T-helper 2 cell treated with Interferon-gamma antibody and Interleukin-4, amounts not matched to agents 5 μg/mL and 100 μg/mL, for 36 hours (primary cell): ENCODE results near the gene ARMC9.

ENCODE experiments used
- DNase-seq: peaks from one replicate; pipeline ENCODE4 v3.0.0; 2021; ENCODE audit warnings: low spot score
- H3K27ac Mint-ChIP-seq: one replicate; pipeline ENCODE4 v1.8.0; 2021; ENCODE audit warnings: mild to moderate bottlenecking, mixed read lengths
- H3K27me3 Mint-ChIP-seq: one replicate; pipeline ENCODE4 v1.8.0; 2021; ENCODE audit warnings: low read depth, mixed read lengths
- H3K36me3 Mint-ChIP-seq: one replicate; pipeline ENCODE4 v1.8.0; 2021; ENCODE audit warnings: low read depth, mixed read lengths
- H3K4me1 Mint-ChIP-seq: one replicate; pipeline ENCODE4 v1.8.0; 2021; ENCODE audit warnings: low read depth, mixed read lengths
- H3K4me3 Mint-ChIP-seq: one replicate; pipeline ENCODE4 v1.8.0; 2022; ENCODE audit warnings: mild to moderate bottlenecking, moderate library complexity, mixed read lengths
- H3K9me3 Mint-ChIP-seq: one replicate; pipeline ENCODE4 v1.8.0; 2021; ENCODE audit warnings: mixed read lengths

The ARMC9 gene

GRCh38 chr2:231287696-231288095 lies 89.3 kb downstream of the ARMC9 start:
- peaks cover 4% of the 10 kb centered on the region for H3K27me3 Mint-ChIP-seq
- H3K9me3 Mint-ChIP-seq = no peaks in the 10 kb centered on the region
- no peak overlapping the region for H3K27ac Mint-ChIP-seq
- H3K36me3 Mint-ChIP-seq = no peaks in the 10 kb centered on the region
- H3K4me3 Mint-ChIP-seq = no peak overlapping the region
- no peak for DNase-seq
- H3K4me1 Mint-ChIP-seq = no peaks in the 10 kb centered on the region

DNA sequence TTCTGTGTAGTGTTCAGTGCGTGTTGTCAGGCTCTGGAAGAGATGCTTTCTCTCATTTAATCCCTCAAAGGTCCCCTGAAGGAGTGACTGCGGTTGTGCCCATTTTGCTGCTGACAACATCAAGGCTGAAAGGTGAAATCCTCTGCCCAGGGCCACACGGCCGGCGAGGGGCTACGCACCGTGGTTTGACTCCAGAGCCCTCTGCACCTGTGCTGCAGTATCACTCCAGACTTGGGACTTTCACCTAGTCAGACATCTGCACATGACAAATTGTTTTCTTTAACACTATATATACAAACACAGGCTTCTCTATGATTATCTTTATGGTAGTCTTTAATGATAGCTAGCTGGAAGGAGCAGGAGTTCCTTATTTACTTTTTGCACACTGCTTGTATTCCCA lies 90.2 kb downstream of the ARMC9 start:
- Mint-ChIP-seq H3K36me3 (no peaks in the 10 kb centered on the region), H3K4me3 (no peak overlapping the region), H3K27ac (no peak overlapping the region), H3K9me3 (no peaks in the 10 kb centered on the region), H3K27me3 (peaks cover 2% of the 10 kb centered on the region), H3K4me1 (no peaks in the 10 kb centered on the region)
- DNase-seq = no peak

DNA sequence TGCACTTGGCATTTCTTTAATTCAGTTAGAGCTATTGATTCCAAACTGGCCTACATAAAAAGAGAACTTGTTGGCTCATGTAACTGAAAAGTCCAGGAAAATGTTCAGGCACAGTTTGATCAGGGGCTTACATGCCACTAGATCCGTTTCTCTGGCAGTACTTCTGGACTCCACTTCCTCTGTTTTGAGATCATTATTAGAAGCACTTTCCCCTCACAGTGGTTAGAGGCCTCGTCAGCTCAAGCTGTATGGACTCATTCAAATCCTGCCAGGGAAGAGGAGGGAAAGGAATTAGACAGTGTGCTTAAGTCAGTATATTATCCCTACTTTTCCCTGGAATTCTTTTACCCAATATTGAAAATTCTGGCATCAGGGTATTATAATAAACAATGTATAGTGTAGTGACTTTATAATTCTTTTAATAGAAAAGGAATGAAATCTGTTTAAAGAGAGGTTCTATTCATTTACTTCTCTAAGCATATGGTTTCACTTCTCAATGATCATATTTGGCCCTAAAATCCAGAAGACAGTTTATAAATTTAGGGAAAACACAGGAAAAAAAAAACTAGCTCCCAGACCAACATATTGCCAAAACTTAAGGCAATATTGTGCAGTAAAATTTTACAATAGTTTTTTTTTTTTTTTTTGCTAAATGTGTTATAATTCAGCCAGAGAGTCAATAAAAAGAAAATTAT lies 92.0 kb downstream of the ARMC9 start:
- no peak overlapping the region for H3K27ac Mint-ChIP-seq
- H3K36me3 Mint-ChIP-seq = no peaks in the 10 kb centered on the region
- H3K27me3 Mint-ChIP-seq = peaks cover 6% of the 10 kb centered on the region
- no peak overlapping the region for H3K4me3 Mint-ChIP-seq
- H3K9me3 Mint-ChIP-seq = no peaks in the 10 kb centered on the region
- no peaks in the 10 kb centered on the region for H3K4me1 Mint-ChIP-seq
- no peak for DNase-seq

DNA sequence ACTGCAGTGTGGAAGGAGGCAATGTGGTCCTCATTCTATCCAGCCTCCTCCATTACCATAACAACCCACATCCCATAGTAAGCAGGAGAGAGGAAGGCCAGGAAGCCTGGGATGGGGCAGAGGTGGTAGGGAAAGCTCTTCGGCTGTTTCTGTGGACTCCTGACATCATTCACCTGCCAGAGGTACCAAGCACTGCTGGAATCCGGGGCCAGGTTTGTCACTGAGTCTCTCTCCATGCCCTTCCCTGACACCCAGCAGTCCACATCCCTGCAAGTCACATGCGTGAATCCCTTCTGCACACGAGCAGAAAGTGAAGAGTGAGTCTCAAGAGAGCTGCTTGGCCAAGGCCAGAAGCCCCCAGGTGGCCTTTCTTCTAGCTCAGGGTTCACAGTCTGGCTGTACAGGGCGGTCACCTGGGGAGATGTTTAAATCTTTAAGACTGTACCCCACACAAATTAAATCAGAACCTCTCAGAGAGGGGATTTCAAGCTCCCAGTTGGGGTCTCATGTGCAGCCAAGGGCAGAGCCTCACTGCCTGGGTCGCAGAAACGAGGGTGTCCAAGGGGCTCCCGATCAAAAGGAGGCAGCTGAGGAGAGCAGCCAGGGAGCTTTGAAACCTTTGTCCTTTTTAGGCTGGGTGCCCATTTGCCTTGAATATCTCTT lies 94.2 kb downstream of the ARMC9 start:
- DNase-seq = no peak
- no peaks in the 10 kb centered on the region for H3K36me3 Mint-ChIP-seq
- no peaks in the 10 kb centered on the region for H3K9me3 Mint-ChIP-seq
- no peak overlapping the region for H3K27ac Mint-ChIP-seq
- H3K4me1 Mint-ChIP-seq = no peaks in the 10 kb centered on the region
- peaks cover 9% of the 10 kb centered on the region for H3K27me3 Mint-ChIP-seq
- no peak overlapping the region for H3K4me3 Mint-ChIP-seq

DNA sequence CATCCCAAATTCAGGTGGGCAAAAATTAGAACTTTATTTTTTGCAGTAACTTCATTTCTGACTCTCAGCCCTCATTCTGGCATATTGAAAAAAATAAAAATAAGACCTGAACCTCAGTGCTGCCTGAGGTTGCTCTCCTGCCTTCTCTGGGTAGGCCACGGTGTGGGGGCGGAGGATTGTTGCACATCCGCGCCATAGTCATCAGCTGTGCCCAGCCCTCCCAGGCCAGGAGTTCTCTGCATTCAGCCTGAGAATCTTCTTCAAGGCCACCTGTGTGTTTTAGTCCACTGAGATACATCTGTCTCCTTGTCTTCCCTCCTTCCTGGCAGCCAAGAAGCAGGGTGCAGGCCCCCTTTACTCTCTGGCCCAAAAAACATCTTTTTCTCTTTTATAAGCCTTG lies 94.7 kb downstream of the ARMC9 start:
- Mint-ChIP-seq H3K27ac (no peak overlapping the region), H3K27me3 (peaks cover 9% of the 10 kb centered on the region), H3K9me3 (no peaks in the 10 kb centered on the region), H3K4me1 (no peaks in the 10 kb centered on the region), H3K36me3 (no peaks in the 10 kb centered on the region), H3K4me3 (no peak overlapping the region)
- DNase-seq = no peak

GRCh38 chr2:231294116-231294515 lies 95.7 kb downstream of the ARMC9 start:
- no peaks in the 10 kb centered on the region for H3K4me1 Mint-ChIP-seq
- H3K4me3 Mint-ChIP-seq = no peak overlapping the region
- peaks cover 9% of the 10 kb centered on the region for H3K27me3 Mint-ChIP-seq
- no peak overlapping the region for H3K27ac Mint-ChIP-seq
- H3K36me3 Mint-ChIP-seq = no peaks in the 10 kb centered on the region
- no peaks in the 10 kb centered on the region for H3K9me3 Mint-ChIP-seq
- no peak for DNase-seq

DNA sequence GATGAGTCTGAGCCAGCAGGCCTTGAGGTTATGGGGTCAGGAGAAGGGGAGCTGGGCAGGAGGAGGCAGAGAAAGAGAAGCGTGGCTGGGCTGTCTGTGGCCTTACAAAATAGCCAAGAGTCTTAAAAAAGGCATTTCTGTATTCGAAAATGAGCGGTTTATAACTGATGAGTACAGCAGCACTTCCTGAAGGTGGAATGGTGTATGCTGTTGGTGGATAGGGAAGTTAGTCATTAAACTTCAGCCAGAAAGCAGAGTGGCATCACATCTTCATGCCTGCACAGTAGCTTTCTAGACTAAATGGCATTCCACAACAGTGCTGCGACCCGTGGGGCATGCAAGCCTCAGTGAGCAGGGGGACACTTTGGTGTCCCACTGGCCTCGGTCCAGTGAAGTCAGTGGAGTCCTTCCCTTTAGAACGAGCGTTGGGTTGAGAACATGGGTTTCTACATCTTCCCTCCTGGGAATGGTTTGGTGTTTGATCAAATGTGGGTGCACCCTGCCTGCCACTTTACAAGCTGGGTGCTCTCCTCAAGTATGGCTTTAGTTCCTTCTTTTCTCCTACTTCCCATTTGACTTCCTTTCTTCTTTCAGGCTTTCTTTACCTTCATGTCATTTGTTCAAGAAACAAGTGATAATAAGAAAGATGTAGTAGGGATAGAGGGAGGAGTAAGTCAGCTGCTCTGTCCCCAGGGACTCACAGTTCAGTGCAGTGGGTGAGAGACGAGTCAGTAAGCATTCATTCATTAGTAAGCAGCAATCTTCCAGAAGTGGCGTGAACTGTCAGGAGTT lies 96.3 kb downstream of the ARMC9 start:
- Mint-ChIP-seq H3K4me3 (no peak overlapping the region), H3K36me3 (no peaks in the 10 kb centered on the region), H3K27ac (no peak overlapping the region), H3K27me3 (peaks cover 7% of the 10 kb centered on the region), H3K9me3 (no peaks in the 10 kb centered on the region), H3K4me1 (no peaks in the 10 kb centered on the region)
- DNase-seq = no peak

DNA sequence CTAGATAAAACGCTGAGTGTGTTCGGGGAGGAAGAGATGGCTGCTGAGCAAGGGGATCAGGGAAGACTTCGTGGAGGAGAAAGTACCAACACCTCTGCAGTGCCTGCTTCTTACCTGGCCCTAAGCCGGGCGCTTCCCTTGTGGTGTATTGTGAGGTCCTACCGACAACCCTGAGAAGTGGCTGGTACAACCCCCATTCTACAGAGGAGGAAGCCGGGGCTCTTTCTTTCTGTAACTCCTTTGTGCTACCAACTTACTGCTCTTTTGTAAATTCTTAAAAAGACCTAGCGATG lies 96.9 kb downstream of the ARMC9 start:
- no peaks in the 10 kb centered on the region for H3K4me1 Mint-ChIP-seq
- no peak overlapping the region for H3K27ac Mint-ChIP-seq
- no peak overlapping the region for H3K4me3 Mint-ChIP-seq
- no peak for DNase-seq
- no peaks in the 10 kb centered on the region for H3K36me3 Mint-ChIP-seq
- H3K9me3 Mint-ChIP-seq = no peaks in the 10 kb centered on the region
- peaks cover 6% of the 10 kb centered on the region for H3K27me3 Mint-ChIP-seq

- Mint-ChIP-seq H3K36me3 (no peaks in the 10 kb centered on the region), H3K9me3 (no peaks in the 10 kb centered on the region), H3K4me3 (no peak overlapping the region), H3K27ac (no peak overlapping the region), H3K27me3 (peaks cover 6% of the 10 kb centered on the region), H3K4me1 (no peaks in the 10 kb centered on the region)
- DNase-seq = no peak
Observed at GRCh38 chr2:231296401-231296974, 98.1 kb downstream of the ARMC9 start.

DNA sequence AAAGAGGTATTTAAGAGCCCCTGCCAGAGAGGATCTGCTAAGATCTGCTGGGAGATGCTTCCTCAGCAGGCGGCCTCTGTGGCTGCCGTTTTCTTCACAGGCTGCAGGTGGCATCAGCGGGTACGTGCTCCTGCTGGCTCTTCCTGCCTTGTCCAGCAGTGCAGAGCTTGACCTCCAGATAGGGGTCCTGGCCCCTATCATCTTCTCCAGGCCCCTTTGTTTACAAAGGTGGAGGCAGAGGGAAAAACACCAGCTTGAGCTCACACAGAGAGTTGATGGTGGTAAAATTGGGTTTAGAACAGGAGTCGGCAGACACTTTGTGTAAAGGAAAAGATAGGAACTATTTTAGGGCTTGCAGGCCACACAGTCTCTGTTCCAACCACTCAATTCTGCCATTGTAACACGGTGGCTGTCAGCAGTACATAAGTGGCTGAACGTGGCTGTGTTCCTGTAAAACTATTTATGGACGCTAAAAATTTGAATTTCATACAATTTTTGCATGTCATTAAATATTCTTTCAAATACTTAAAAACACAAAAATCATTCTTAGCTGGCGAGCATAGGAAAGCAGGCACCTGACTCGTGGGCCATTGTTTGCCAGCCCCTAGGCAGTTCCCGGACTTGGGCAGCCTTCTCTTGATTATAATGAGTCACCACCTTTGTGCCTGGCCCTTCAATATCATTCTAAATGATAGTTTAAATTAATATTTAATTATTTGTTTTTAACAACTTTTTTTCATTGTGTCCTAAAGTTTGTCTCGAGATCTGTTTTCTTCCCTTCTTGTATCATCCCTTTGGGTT lies 98.9 kb downstream of the ARMC9 start:
- Mint-ChIP-seq H3K27me3 (peaks cover 6% of the 10 kb centered on the region), H3K36me3 (no peaks in the 10 kb centered on the region), H3K4me1 (no peaks in the 10 kb centered on the region), H3K27ac (no peak overlapping the region), H3K4me3 (no peak overlapping the region), H3K9me3 (no peaks in the 10 kb centered on the region)
- no peak for DNase-seq

- Mint-ChIP-seq H3K9me3 (no peaks in the 10 kb centered on the region), H3K4me1 (no peaks in the 10 kb centered on the region), H3K27me3 (peaks cover 7% of the 10 kb centered on the region), H3K36me3 (no peaks in the 10 kb centered on the region), H3K27ac (no peak overlapping the region), H3K4me3 (no peak overlapping the region)
- no peak for DNase-seq
Observed at GRCh38 chr2:231298091-231298490, 99.7 kb downstream of the ARMC9 start.

DNA sequence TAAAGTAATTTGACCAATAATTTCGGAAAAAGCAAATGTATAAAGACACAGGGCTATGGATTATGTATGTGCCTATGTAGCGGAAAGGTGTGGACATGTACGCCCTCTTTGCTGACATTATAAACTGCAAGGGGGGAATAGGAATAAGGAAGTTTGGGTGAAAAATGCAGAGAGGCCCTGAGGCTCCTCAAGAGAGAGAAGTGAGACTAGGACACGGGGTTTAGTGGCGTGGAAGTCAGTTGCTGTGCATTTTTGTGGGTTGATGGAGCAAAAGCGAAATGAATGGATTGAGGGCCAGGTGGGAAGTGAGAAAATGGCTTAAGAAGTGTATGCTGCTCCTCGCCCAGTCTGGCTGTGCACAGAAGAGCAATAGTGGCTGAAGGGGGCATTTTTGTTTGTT lies 100.8 kb downstream of the ARMC9 start:
- Mint-ChIP-seq H3K9me3 (no peaks in the 10 kb centered on the region), H3K4me1 (no peaks in the 10 kb centered on the region), H3K27ac (no peak overlapping the region), H3K36me3 (no peaks in the 10 kb centered on the region), H3K4me3 (no peak overlapping the region), H3K27me3 (peaks cover 12% of the 10 kb centered on the region)
- DNase-seq = no peak

DNA sequence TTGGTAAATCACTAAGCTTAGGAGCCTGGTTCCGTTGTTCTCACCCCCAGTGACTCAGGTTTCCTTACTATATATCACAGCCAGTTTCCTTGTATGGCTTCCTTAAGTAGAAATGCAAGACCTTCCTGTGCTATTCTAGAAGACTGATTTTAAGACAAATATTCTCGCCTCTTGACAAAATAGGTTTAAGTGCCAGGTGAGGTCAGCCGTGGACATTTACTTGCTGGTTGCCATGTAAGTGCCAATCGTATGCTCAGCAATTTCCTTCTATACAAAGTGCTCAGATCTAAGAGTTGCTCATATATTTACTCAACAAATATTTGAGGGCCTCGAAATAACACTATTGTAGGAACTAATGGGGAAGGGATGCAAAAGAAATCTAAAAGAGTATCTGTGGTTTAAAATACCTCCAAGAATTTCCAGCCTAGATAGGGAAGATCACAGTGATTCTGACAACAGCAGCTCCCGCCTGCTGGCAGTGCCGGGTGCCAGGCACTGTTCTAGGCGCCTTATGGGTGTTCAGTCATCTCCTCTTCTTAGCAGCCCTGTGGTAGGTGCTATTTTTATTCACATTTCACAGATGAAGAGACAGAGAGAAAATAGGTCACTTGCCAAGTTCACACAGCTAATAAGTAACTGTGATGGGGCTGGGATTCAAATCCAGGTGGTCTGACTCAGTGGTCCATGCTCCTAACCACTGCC lies 101.7 kb downstream of the ARMC9 start:
- Mint-ChIP-seq H3K27ac (no peak overlapping the region), H3K4me1 (no peaks in the 10 kb centered on the region), H3K36me3 (no peaks in the 10 kb centered on the region), H3K4me3 (no peak overlapping the region), H3K9me3 (no peaks in the 10 kb centered on the region), H3K27me3 (peaks cover 9% of the 10 kb centered on the region)
- DNase-seq = no peak
